Ascending aorta (tissue), 2 donors: Measurements from ENCODE around the gene HASPIN. TPM values are rescaled to one million over a fixed set of nuclear protein-coding genes. Genes with fewer than 3 reads are reported as not detected.
A peak's percentile ranks its signal among the peaks of the same experiment; 100 is the strongest.

Experiments
- DNase-seq, 2 donors: peaks; one replicate each; pipeline ENCODE4 v3.0.0-alpha.2; 2019; ENCODE audit warnings: low spot score in 2 of 2
- H3K27ac ChIP-seq, 2 donors: fragments of 200-600 bp; sonication (generic); one replicate each; pipeline ENCODE4 v1.5.1; 2016 to 2017; ENCODE audit warnings: mild to moderate bottlenecking in 1 of 2
- H3K27me3 ChIP-seq: fragments of 200-600 bp; sonication (generic); one replicate; pipeline ENCODE4 v1.5.1; 2017
- H3K36me3 ChIP-seq, 2 donors: fragments of 200-600 bp; sonication (generic); one replicate each; pipeline ENCODE4 v1.5.1; 2016
- H3K4me1 ChIP-seq, 2 donors: fragments of 200-600 bp; sonication (generic); one replicate each; pipeline ENCODE4 v1.5.1; 2016 to 2017; ENCODE audit warnings: mild to moderate bottlenecking in 1 of 2
- H3K4me3 ChIP-seq, 2 donors: fragments of 200-600 bp; sonication (generic); one replicate each; pipeline ENCODE4 v1.5.1; 2016 to 2017; ENCODE audit warnings: mild to moderate bottlenecking in 1 of 2
- H3K9me3 ChIP-seq, 2 donors: fragments of 200-600 bp; sonication (generic); one replicate each; pipeline ENCODE4 v1.5.1; 2016
- CTCF ChIP-seq, 3 experiments: fragments of 200-600 bp in 2 of 3; fragments of 450-650 bp in 1 of 3; sonication (generic) in 2 of 3; IDR thresholded peaks; one replicate each; pipeline ENCODE4 v1.5.1; 2016 to 2019; ENCODE audit warnings: antibody characterized with exemption in 3 of 3, mild to moderate bottlenecking in 1 of 3, moderate library complexity in 1 of 3
- intact Hi-C: fragments of 100-400 bp; cut with DNase I; formaldehyde crosslinking; loops from one replicate; pipeline ENCODE4 v1.15.1; 2023
- total RNA-seq: library from RNA; depleted of rRNA; stranded (reverse); fragments of >200 nt; gene quantifications from one replicate; pipeline ENCODE4 v1.1.0, GENCODE V29; 2016

Gene HASPIN
- total RNA-seq, 1 donor from 2014 or later: 2.7 TPM

GRCh38 chr17:3681057-3681456, 42.6 kb upstream of the HASPIN start:
- Histone ChIP-seq H3K4me1 (no peaks in the 10 kb centered on the region), H3K27ac (no peak overlapping the region), H3K4me3 (no peak overlapping the region), H3K36me3 (no peaks in the 10 kb centered on the region), H3K27me3 (no peaks in the 10 kb centered on the region), H3K9me3 (no peaks in the 10 kb centered on the region)
- intact Hi-C loops: no loop called here
- no peak for DNase-seq
- no peak for TF ChIP-seq CTCF (IDR thresholded peaks at IDR 0.05)

DNA sequence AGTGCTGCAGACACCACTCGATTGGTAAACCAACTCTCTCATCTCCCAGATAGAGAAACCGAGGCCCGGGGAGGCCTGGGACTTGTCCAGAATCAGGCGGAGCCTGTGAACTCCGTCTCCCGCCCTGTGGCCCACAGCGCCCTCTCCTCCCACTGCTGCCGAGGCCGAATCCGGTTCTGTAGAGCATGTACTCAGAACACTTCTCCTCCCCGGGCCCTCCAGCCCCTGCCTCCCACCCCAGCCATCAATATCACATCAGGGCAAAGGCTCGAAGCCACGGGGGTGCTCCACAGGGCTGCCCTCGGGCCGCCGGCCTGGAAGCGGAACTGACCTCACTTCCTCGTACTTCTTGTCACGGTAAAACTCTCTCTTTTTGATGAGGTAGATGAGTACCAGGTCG, 42.1 kb upstream of the HASPIN start:
- no peak for DNase-seq
- no peaks in the 10 kb centered on the region for H3K27me3 ChIP-seq
- no peak overlapping the region for H3K4me3 ChIP-seq
- H3K4me1 ChIP-seq: no peaks in the 10 kb centered on the region
- no peak for TF ChIP-seq CTCF (IDR thresholded peaks at IDR 0.05)
- intact Hi-C loops: no loop called here
- no peak overlapping the region for H3K27ac ChIP-seq
- H3K9me3 ChIP-seq: no peaks in the 10 kb centered on the region
- no peaks in the 10 kb centered on the region for H3K36me3 ChIP-seq

DNA sequence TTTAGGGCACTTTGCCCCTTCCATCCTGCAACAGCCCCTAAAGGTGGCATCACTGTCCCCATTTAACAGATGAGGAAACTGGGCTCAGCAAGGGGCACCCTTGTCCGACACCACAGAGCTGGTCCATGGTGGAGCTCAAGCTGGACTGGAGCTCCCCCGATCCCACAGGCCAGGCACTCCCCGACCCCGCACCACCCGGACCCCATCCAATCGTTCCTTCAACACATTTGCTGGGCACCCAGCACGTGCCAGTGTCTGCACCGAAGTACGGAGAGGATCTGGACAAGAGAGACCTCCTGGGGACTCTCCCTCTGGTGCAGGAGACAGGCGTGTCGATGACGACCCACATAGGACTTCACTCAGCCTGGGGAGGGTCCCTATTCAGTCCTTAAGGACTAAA, 41.7 kb upstream of the HASPIN start:
- no peaks in the 10 kb centered on the region for H3K27me3 ChIP-seq

GRCh38 chr17:3683054-3683511, 40.6 kb upstream of the HASPIN start:
- no peaks in the 10 kb centered on the region for H3K36me3 ChIP-seq
- H3K4me3 ChIP-seq: no peak overlapping the region
- no peak for DNase-seq
- H3K9me3 ChIP-seq: no peaks in the 10 kb centered on the region
- peak; percentile 52 to 74 (median 65) for TF ChIP-seq CTCF (IDR thresholded peaks at IDR 0.05)
- H3K27ac ChIP-seq: no peak overlapping the region
- H3K27me3 ChIP-seq: no peaks in the 10 kb centered on the region
- intact Hi-C loops: no loop called here
- H3K4me1 ChIP-seq: no peaks in the 10 kb centered on the region

More for the DNA sequence above, 41.7 kb upstream of the HASPIN start:
- no peaks in the 10 kb centered on the region for H3K9me3 ChIP-seq
- no peaks in the 10 kb centered on the region for H3K36me3 ChIP-seq
- no peak for DNase-seq
- H3K4me3 ChIP-seq: no peak overlapping the region
- no peaks in the 10 kb centered on the region for H3K4me1 ChIP-seq
- no peak for TF ChIP-seq CTCF (IDR thresholded peaks at IDR 0.05)
- intact Hi-C loops: no loop called here
- no peak overlapping the region for H3K27ac ChIP-seq

DNA sequence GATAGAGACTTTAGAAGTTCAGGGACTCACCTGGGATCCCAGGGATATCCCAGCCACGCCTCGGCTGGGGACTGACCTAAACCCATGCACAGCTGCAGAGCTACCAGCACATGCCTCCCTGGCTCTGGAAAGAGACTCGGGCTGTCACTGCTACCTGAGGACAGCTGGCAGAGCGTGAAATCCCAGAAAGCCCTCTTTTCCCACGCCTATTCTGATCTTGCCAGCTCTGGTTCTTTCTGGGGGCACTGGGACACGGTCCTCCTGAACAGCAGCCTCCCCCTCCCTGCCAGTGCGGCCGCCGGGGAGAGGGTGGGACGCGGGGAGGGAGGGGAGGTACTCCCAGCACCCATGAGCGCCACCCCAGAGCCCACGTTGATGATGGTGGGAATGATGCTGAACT, 38.5 kb upstream of the HASPIN start:
- H3K36me3 ChIP-seq: no peaks in the 10 kb centered on the region
- intact Hi-C loops: no loop called here
- no peaks in the 10 kb centered on the region for H3K27me3 ChIP-seq
- H3K27ac ChIP-seq: no peak overlapping the region
- H3K4me3 ChIP-seq: no peak overlapping the region
- no peak for TF ChIP-seq CTCF (IDR thresholded peaks at IDR 0.05)
- no peak for DNase-seq
- no peaks in the 10 kb centered on the region for H3K9me3 ChIP-seq
- no peaks in the 10 kb centered on the region for H3K4me1 ChIP-seq

DNA sequence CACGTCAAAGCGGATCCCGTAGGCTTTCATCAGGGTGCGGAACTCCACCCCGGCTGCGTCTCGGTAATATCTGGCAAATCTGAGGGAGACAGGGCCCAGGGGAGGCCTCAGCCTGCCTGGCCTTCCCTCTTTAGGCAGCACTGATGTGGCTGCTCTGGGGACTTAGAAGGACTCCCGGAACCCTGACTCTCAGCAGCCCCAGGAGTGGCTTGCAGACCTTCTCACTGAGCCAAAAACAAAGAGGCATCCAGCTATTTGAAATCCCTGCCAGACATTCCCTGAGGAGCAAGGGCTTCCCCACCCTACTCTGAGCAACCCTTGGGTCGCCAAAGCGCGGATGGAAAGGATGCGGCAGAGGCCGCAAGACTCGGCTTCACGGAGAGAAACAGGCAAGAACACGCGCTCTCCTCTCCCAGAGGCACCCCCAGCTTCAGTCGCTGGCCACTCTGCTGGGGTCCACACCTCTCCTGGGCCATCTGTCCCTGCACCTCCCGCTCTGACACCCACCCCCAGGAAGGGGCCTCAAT, 35.6 kb upstream of the HASPIN start:
- no peak for DNase-seq
- Histone ChIP-seq H3K9me3 (no peaks in the 10 kb centered on the region), H3K36me3 (no peaks in the 10 kb centered on the region), H3K27ac (no peak overlapping the region), H3K4me3 (no peak overlapping the region), H3K27me3 (no peaks in the 10 kb centered on the region), H3K4me1 (no peaks in the 10 kb centered on the region)
- intact Hi-C loops: no loop called here
- no peak for TF ChIP-seq CTCF (IDR thresholded peaks at IDR 0.05)
